Nephron progenitor cell (in vitro differentiated cells): ENCODE data around the gene SMCHD1.
"Not testable (repeated sequence)": the region's sequence is repeated elsewhere in the genome, so short reads cannot be mapped to it uniquely, and the experiment has no call there.

Experiments
- DNase-seq: peaks from one replicate; pipeline ENCODE4 v3.0.0; 2021
- H3K27ac Mint-ChIP-seq: 2 replicates; pipeline ENCODE4 v1.8.0; 2021; ENCODE audit warnings: mild to moderate bottlenecking, moderate library complexity, mixed read lengths
- H3K27me3 Mint-ChIP-seq: 2 replicates; pipeline ENCODE4 v1.8.0; 2021; ENCODE audit warnings: mild to moderate bottlenecking, low read depth, mixed read lengths; ENCODE audit not compliant: poor library complexity
- H3K36me3 Mint-ChIP-seq: 2 replicates; pipeline ENCODE4 v1.8.0; 2021; ENCODE audit warnings: low read depth, mixed read lengths
- H3K4me1 Mint-ChIP-seq: 2 replicates; pipeline ENCODE4 v1.8.0; 2021; ENCODE audit warnings: mixed read lengths
- H3K4me3 Mint-ChIP-seq: 2 replicates; pipeline ENCODE4 v1.8.0; 2021; ENCODE audit warnings: mild to moderate bottlenecking, moderate library complexity, mixed read lengths
- H3K9me3 Mint-ChIP-seq: 2 replicates; pipeline ENCODE4 v1.8.0; 2021; ENCODE audit warnings: mild to moderate bottlenecking, moderate library complexity, mixed read lengths
- CTCF ChIP-seq: fragments of 200-600 bp; sonication (generic); IDR thresholded peaks from 2 replicates; pipeline ENCODE4 v1.5.0; 2021; ENCODE audit warnings: antibody characterized with exemption

SMCHD1 gene

GRCh38 chr18:2826581-2826980 is 171.1 kb downstream of the SMCHD1 start:
- H3K27ac Mint-ChIP-seq = no peak overlapping the region
- no peak overlapping the region for H3K4me3 Mint-ChIP-seq
- no peak for TF ChIP-seq CTCF
- DNase-seq = no peak
- H3K27me3 Mint-ChIP-seq = peaks cover 11% of the 10 kb centered on the region
- no peaks in the 10 kb centered on the region for H3K36me3 Mint-ChIP-seq
- peaks cover 17% of the 10 kb centered on the region for H3K9me3 Mint-ChIP-seq
- peaks cover 18% of the 10 kb centered on the region for H3K4me1 Mint-ChIP-seq

DNA sequence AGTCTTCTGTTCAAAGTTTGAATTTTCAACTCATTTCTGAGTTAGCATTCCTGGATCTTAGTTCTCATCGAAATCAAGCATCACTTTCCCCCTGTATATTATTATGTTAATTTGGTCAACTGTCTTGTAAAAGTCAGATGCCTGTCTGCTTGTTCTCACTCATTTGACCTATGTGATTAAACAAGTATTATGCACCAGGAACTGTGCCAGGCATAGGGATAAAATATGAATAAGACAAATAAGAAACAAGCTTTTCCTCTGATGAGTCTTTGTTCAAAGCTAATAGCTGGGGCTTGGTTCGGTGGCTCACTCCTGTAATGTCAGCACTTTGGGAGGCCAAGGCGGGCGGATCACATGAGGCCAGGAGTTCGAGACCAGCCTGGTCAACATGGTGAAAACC is 171.5 kb downstream of the SMCHD1 start:
- Mint-ChIP-seq H3K4me3 (no peak overlapping the region), H3K27ac (no peak overlapping the region)

DNA sequence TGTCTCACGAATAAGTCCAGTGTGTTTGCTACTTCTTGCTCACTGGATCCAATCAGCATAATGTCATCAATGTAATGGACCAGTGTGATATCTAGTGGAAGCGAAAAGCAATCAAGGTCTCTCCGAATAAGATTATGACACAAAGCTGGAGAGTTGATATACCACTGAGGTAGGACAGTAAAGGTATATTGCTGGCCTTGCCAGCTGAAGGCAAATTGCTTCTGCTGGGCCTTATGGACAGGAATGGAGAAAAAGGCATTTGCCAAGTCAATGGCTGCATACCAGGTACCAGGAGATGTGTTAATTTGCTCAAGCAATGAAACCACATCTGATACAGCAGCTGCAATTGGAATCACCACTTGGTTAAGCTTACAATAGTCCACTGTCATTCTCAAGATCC is 180.6 kb downstream of the SMCHD1 start:
- H3K4me1 Mint-ChIP-seq, H3K4me3 Mint-ChIP-seq, H3K27me3 Mint-ChIP-seq, H3K27ac Mint-ChIP-seq, DNase-seq, H3K36me3 Mint-ChIP-seq: not testable (repeated sequence)
- H3K9me3 Mint-ChIP-seq = peaks cover 24% of the 10 kb centered on the region

More for the DNA sequence above, 171.5 kb downstream of the SMCHD1 start:
- no peak for TF ChIP-seq CTCF
- H3K27me3 Mint-ChIP-seq = peaks cover 11% of the 10 kb centered on the region
- H3K36me3 Mint-ChIP-seq = no peaks in the 10 kb centered on the region
- H3K9me3 Mint-ChIP-seq = peaks cover 17% of the 10 kb centered on the region
- peaks cover 18% of the 10 kb centered on the region for H3K4me1 Mint-ChIP-seq
- no peak for DNase-seq

GRCh38 chr18:2837290-2837689 is 181.8 kb downstream of the SMCHD1 start:
- H3K36me3 Mint-ChIP-seq, H3K4me1 Mint-ChIP-seq, H3K4me3 Mint-ChIP-seq, DNase-seq, H3K27ac Mint-ChIP-seq, H3K27me3 Mint-ChIP-seq: not testable (repeated sequence)
- H3K9me3 Mint-ChIP-seq = peaks cover 24% of the 10 kb centered on the region

- Mint-ChIP-seq H3K27ac (no peak overlapping the region), H3K9me3 (peaks cover 24% of the 10 kb centered on the region), H3K27me3 (peaks cover 16% of the 10 kb centered on the region), H3K4me3 (no peak overlapping the region), H3K4me1 (peaks cover 5% of the 10 kb centered on the region), H3K36me3 (peaks cover 5% of the 10 kb centered on the region)
- TF ChIP-seq CTCF = no peak
- no peak for DNase-seq
Measured at GRCh38 chr18:2839202-2839601, 183.7 kb downstream of the SMCHD1 start.

GRCh38 chr18:2840521-2840920 is 185.0 kb downstream of the SMCHD1 start:
- H3K27me3 Mint-ChIP-seq = peaks cover 26% of the 10 kb centered on the region
- no peak overlapping the region for H3K4me3 Mint-ChIP-seq
- peaks cover 5% of the 10 kb centered on the region for H3K36me3 Mint-ChIP-seq

More at GRCh38 chr18:2840521-2840920, 185.0 kb downstream of the SMCHD1 start:
- no peak for DNase-seq
- Mint-ChIP-seq H3K9me3 (peaks cover 24% of the 10 kb centered on the region), H3K4me1 (peaks cover 10% of the 10 kb centered on the region), H3K27ac (no peak overlapping the region)
- no peak for TF ChIP-seq CTCF
